HepG2 (cell line): ENCODE results near the gene DENND5B. TPM values are rescaled to one million over a fixed set of nuclear protein-coding genes. Genes with fewer than 3 reads are reported as not detected.
A peak's percentile ranks its signal among the peaks of the same experiment; 100 is the strongest.

ENCODE experiments used
- ATAD3A ChIP-seq: sonication (generic); formaldehyde crosslinking; IDR thresholded peaks from 2 replicates; pipeline ENCODE4 v1.4.0; 2020; ENCODE audit warnings: missing genetic modification reagents
- ATF7-NPFF ChIP-seq: sonication (generic); formaldehyde crosslinking; IDR thresholded peaks from 2 replicates; pipeline ENCODE4 v1.8.1; 2023; ENCODE audit warnings: mild to moderate bottlenecking, low read depth, missing genetic modification reagents, moderate library complexity
- MED13 ChIP-seq: sonication (generic); formaldehyde crosslinking; IDR thresholded peaks from 2 replicates; pipeline ENCODE4 v1.5.0; 2020; ENCODE audit warnings: missing genetic modification reagents
- RBM39 ChIP-seq: fragments of 200-400 bp; formaldehyde crosslinking; IDR thresholded peaks from one replicate; pipeline ENCODE4 v1.6.1; 2018; ENCODE audit warnings: antibody characterized with exemption, mild to moderate bottlenecking, low read depth, low read length; ENCODE audit not compliant: poor library complexity, severe bottlenecking
- RFX3 ChIP-seq: IDR thresholded peaks from 2 replicates; pipeline ENCODE4 v1.6.1; 2016; ENCODE audit warnings: missing biosample characterization, missing genetic modification reagents
- SALL2 ChIP-seq: sonication (generic); formaldehyde crosslinking; IDR thresholded peaks from 2 replicates; pipeline ENCODE4 v1.8.1; 2023; ENCODE audit warnings: mild to moderate bottlenecking, missing genetic modification reagents, inconsistent platforms
- ZBTB44 ChIP-seq: sonication (generic); formaldehyde crosslinking; IDR thresholded peaks from 2 replicates; pipeline ENCODE4 v1.4.0; 2020; ENCODE audit warnings: missing genetic modification reagents
- ZNF138 ChIP-seq: sonication (generic); formaldehyde crosslinking; IDR thresholded peaks from 2 replicates; pipeline ENCODE4 v1.5.0; 2020; ENCODE audit warnings: mild to moderate bottlenecking, low read depth, missing genetic modification reagents
- ZNF619 ChIP-seq: sonication (generic); formaldehyde crosslinking; IDR thresholded peaks from 2 replicates; pipeline ENCODE4 v1.4.0; 2020; ENCODE audit warnings: mild to moderate bottlenecking, missing genetic modification reagents
- polyA plus RNA-seq, 8 experiments: library from polyadenylated mRNA; depleted of rRNA in 3 of 8; stranded (reverse) in 7 of 8; unstranded in 1 of 8; fragments of >200 nt; fragmentation: Illumina TruSeq in 4 of 8; extraction: Trizol in 4 of 8; gene quantifications; 2 replicates each; pipeline versions ENCODE4 v1.2.1 to v1.2.3, GENCODE V29; 2011 to 2016; ENCODE audit warnings: low read depth in 4 of 8, missing spikeins in 1 of 8, mixed read lengths in 1 of 8; ENCODE audit not compliant: insufficient read depth in 1 of 8
- total RNA-seq, 5 experiments: library from RNA; depleted of rRNA; stranded (reverse); fragments of >200 nt; fragmentation: Illumina TruSeq; extraction: Trizol; gene quantifications; 2 replicates each; pipeline ENCODE4 v1.2.3, GENCODE V29; 2016; ENCODE audit warnings: low read depth in 1 of 5
- TF ChIP-seq, protein P1 (sequence below), 2 experiments: fragments of 450-650 bp in 1 of 2; sonication (generic) in 1 of 2; formaldehyde crosslinking; IDR thresholded peaks; 2 replicates each; pipeline versions ENCODE4 v1.5.0 to v1.8.0; 2020 to 2022; ENCODE audit warnings: mild to moderate bottlenecking in 1 of 2, missing genetic modification reagents in 1 of 2
- TF ChIP-seq, protein P2 (sequence below): sonication (generic); formaldehyde crosslinking; IDR thresholded peaks from 2 replicates; pipeline ENCODE4 v1.5.0; 2020; ENCODE audit warnings: mild to moderate bottlenecking, missing genetic modification reagents, borderline replicate concordance
- TF ChIP-seq, protein P3 (sequence below): sonication (generic); formaldehyde crosslinking; IDR thresholded peaks from 2 replicates; pipeline ENCODE4 v1.4.0; 2020; ENCODE audit warnings: missing genetic modification reagents, borderline replicate concordance
- TF ChIP-seq, protein P4 (sequence below): sonication (generic); formaldehyde crosslinking; IDR thresholded peaks from 2 replicates; pipeline ENCODE4 v1.8.0; 2022; ENCODE audit warnings: mild to moderate bottlenecking, missing genetic modification reagents

The DENND5B gene
- total and polyA plus RNA-seq, 2 of the 13 experiments (the other 11 are each of a cell fraction or from before 2014, with no cell fraction given): 14.7 to 18.7 TPM

DNA sequence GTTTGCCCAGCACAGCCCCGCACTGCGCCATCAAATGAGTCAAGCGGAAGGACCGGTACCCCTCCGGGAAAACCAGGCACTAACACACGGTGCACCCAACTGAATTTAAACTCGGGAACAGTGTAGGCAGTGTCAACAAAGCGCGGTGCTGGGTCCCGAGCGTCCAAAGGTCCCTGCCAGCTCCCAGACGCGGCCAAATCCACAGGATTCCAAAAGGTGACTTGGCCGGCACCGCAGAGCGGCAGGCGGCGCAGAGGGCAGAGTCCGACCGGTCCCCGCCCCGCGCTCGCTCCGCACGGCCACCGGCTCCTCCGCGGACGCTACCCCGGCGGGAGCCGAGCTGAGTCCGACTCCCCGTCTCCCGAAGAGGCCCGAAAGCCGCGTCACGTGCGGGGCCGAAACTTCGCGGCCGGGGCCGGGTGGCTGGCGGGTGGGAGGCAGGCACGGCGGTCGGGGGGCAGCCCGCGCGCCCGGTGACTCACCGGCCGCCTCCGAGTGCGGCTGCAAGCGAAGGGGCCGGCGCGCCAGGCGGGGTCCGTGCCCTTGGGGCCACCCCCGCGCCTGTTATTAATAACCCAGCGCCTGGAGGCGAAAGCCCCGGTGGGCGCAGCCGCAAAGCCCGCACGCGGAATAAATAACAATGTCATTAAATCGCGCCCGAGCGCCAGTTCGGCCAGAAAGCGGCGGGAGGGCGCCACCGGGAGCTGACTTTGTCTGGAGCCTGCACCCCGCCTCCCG, 863 bp downstream of the DENND5B start (continued):
- TF ChIP-seq, protein P1, sequence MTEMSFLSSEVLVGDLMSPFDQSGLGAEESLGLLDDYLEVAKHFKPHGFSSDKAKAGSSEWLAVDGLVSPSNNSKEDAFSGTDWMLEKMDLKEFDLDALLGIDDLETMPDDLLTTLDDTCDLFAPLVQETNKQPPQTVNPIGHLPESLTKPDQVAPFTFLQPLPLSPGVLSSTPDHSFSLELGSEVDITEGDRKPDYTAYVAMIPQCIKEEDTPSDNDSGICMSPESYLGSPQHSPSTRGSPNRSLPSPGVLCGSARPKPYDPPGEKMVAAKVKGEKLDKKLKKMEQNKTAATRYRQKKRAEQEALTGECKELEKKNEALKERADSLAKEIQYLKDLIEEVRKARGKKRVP (CRISPR knock-in tag; IDR thresholded peaks at IDR 0.05): peak in 1 of 2 experiments; percentile 36; a peak in 1 of 4 replicates
- TF ChIP-seq, protein P2, sequence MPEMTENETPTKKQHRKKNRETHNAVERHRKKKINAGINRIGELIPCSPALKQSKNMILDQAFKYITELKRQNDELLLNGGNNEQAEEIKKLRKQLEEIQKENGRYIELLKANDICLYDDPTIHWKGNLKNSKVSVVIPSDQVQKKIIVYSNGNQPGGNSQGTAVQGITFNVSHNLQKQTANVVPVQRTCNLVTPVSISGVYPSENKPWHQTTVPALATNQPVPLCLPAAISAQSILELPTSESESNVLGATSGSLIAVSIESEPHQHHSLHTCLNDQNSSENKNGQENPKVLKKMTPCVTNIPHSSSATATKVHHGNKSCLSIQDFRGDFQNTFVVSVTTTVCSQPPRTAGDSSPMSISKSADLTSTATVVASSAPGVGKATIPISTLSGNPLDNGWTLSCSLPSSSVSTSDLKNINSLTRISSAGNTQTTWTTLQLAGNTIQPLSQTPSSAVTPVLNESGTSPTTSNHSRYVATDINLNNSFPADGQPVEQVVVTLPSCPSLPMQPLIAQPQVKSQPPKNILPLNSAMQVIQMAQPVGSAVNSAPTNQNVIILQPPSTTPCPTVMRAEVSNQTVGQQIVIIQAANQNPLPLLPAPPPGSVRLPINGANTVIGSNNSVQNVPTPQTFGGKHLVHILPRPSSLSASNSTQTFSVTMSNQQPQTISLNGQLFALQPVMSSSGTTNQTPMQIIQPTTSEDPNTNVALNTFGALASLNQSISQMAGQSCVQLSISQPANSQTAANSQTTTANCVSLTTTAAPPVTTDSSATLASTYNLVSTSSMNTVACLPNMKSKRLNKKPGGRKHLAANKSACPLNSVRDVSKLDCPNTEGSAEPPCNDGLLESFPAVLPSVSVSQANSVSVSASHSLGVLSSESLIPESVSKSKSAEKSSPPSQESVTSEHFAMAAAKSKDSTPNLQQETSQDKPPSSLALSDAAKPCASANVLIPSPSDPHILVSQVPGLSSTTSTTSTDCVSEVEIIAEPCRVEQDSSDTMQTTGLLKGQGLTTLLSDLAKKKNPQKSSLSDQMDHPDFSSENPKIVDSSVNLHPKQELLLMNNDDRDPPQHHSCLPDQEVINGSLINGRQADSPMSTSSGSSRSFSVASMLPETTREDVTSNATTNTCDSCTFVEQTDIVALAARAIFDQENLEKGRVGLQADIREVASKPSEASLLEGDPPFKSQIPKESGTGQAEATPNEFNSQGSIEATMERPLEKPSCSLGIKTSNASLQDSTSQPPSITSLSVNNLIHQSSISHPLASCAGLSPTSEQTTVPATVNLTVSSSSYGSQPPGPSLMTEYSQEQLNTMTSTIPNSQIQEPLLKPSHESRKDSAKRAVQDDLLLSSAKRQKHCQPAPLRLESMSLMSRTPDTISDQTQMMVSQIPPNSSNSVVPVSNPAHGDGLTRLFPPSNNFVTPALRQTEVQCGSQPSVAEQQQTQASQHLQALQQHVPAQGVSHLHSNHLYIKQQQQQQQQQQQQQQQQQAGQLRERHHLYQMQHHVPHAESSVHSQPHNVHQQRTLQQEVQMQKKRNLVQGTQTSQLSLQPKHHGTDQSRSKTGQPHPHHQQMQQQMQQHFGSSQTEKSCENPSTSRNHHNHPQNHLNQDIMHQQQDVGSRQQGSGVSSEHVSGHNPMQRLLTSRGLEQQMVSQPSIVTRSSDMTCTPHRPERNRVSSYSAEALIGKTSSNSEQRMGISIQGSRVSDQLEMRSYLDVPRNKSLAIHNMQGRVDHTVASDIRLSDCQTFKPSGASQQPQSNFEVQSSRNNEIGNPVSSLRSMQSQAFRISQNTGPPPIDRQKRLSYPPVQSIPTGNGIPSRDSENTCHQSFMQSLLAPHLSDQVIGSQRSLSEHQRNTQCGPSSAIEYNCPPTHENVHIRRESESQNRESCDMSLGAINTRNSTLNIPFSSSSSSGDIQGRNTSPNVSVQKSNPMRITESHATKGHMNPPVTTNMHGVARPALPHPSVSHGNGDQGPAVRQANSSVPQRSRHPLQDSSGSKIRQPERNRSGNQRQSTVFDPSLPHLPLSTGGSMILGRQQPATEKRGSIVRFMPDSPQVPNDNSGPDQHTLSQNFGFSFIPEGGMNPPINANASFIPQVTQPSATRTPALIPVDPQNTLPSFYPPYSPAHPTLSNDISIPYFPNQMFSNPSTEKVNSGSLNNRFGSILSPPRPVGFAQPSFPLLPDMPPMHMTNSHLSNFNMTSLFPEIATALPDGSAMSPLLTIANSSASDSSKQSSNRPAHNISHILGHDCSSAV (CRISPR knock-in tag): no peak
- TF ChIP-seq ATF7-NPFF (CRISPR knock-in tag): peak; percentile 37; the same call in 1 of the 2 replicates
- TF ChIP-seq ATAD3A: no peak
- peak; percentile 77 for TF ChIP-seq RBM39
- TF ChIP-seq ZNF138 (CRISPR knock-in tag): 0 out of 2 replicates have a peak, but pooled peaks have one; percentile 40
- TF ChIP-seq, protein P3, sequence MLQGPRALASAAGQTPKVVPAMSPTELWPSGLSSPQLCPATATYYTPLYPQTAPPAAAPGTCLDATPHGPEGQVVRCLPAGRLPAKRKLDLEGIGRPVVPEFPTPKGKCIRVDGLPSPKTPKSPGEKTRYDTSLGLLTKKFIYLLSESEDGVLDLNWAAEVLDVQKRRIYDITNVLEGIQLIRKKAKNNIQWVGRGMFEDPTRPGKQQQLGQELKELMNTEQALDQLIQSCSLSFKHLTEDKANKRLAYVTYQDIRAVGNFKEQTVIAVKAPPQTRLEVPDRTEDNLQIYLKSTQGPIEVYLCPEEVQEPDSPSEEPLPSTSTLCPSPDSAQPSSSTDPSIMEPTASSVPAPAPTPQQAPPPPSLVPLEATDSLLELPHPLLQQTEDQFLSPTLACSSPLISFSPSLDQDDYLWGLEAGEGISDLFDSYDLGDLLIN (CRISPR knock-in tag): no peak; the same call in 1 of the 2 replicates
- TF ChIP-seq, protein P4, sequence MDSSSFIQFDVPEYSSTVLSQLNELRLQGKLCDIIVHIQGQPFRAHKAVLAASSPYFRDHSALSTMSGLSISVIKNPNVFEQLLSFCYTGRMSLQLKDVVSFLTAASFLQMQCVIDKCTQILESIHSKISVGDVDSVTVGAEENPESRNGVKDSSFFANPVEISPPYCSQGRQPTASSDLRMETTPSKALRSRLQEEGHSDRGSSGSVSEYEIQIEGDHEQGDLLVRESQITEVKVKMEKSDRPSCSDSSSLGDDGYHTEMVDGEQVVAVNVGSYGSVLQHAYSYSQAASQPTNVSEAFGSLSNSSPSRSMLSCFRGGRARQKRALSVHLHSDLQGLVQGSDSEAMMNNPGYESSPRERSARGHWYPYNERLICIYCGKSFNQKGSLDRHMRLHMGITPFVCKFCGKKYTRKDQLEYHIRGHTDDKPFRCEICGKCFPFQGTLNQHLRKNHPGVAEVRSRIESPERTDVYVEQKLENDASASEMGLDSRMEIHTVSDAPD (CRISPR knock-in tag): peak; percentile 83
- TF ChIP-seq ZBTB44 (CRISPR knock-in tag): peak; percentile 26; the same call in 1 of the 2 replicates
- no peak for TF ChIP-seq RFX3 (CRISPR knock-in tag)
- no peak for TF ChIP-seq MED13 (CRISPR knock-in tag)
- TF ChIP-seq ZNF619: no peak
- no peak; the same call in 1 of the 2 replicates for TF ChIP-seq SALL2 (CRISPR knock-in tag)
